Gastrocnemius medialis (tissue), 4 donors: ENCODE measurements around the gene TTLL12. TPM values are rescaled to one million over a fixed set of nuclear protein-coding genes. Genes with fewer than 3 reads are reported as not detected.

ENCODE experiments used
- ATAC-seq, 2 donors: fragments of 150-250 bp; one replicate each; pipeline ENCODE4 v1.9.1; 2016
- DNase-seq, 2 donors: peaks; one replicate each; pipeline ENCODE4 v3.0.0-alpha.2; 2019
- H3K27ac ChIP-seq, 4 donors: fragments of 200-600 bp; sonication (generic); 1 replicate in 1 of 4; 2 replicates in 3 of 4; pipeline ENCODE4 v1.5.1; 2016 to 2018; ENCODE audit warnings: mild to moderate bottlenecking in 2 of 4, moderate library complexity in 1 of 4
- H3K27me3 ChIP-seq, 3 donors: fragments of 200-600 bp; sonication (generic) in 2 of 3; 1 replicate in 1 of 3; 2 replicates in 2 of 3; pipeline versions ENCODE4 v1.5.1 to v1.6.0; 2016 to 2019; ENCODE audit warnings: mild to moderate bottlenecking in 1 of 3, moderate library complexity in 1 of 3
- H3K36me3 ChIP-seq, 2 donors: fragments of 200-600 bp; sonication (generic) in 1 of 2; one replicate each; pipeline ENCODE4 v1.5.1; 2017 to 2018
- H3K4me1 ChIP-seq, 2 donors: fragments of 200-600 bp; sonication (generic) in 1 of 2; one replicate each; pipeline ENCODE4 v1.5.1; 2016 to 2017; ENCODE audit warnings: mild to moderate bottlenecking in 2 of 2
- H3K4me3 ChIP-seq, 4 donors: fragments of 200-600 bp; sonication (generic) in 3 of 4; 1 replicate in 1 of 4; 2 replicates in 3 of 4; pipeline ENCODE4 v1.5.1; 2016 to 2019; ENCODE audit warnings: mild to moderate bottlenecking in 2 of 4
- H3K9me3 ChIP-seq, 3 donors: fragments of 200-600 bp; sonication (generic) in 2 of 3; 1 replicate in 1 of 3; 2 replicates in 2 of 3; pipeline ENCODE4 v1.5.1; 2016 to 2019
- POLR2A ChIP-seq, 2 donors: fragments of 450-650 bp; IDR thresholded peaks; one replicate each; pipeline ENCODE4 v1.6.1; 2017; ENCODE audit warnings: antibody characterized with exemption in 2 of 2, mild to moderate bottlenecking in 2 of 2, moderate library complexity in 2 of 2
- in situ Hi-C, 4 donors: fragments of 200-750 bp; cut with MboI; loops; one replicate each; pipeline versions ENCODE4 v1.15.0 to v1.8.0; 2017; ENCODE audit warnings: low sequenced_read_pairs in 4 of 4
- intact Hi-C: fragments of 100-400 bp; cut with DNase I; formaldehyde crosslinking; loops from one replicate; pipeline ENCODE4 v1.15.1; 2023; ENCODE audit warnings: low total_unique reads
- total RNA-seq, 4 donors: library from RNA; depleted of rRNA; stranded (reverse); fragments of >200 nt; gene quantifications; one replicate each; pipeline versions ENCODE4 v1.1.0 to v1.2.3, GENCODE V29; 2016
- TF ChIP-seq, protein P1 (sequence below), 5 experiments: fragments of 450-650 bp in 3 of 5; fragments of 200-600 bp in 2 of 5; sonication (generic) in 2 of 5; IDR thresholded peaks in 4 of 5; conservative IDR thresholded peaks in 1 of 5; 1 replicate in 4 of 5; 2 replicates in 1 of 5; pipeline ENCODE4 v1.5.1; 2016 to 2019; ENCODE audit warnings: antibody characterized with exemption in 5 of 5, mild to moderate bottlenecking in 3 of 5, moderate library complexity in 3 of 5

Gene TTLL12
- total RNA-seq, 4 donors from 2014 or later = 13.7 to 41.8 (median 19.6) TPM

GRCh38 chr22:43162412-43163150 lies 24.4 kb downstream of the TTLL12 start:
- H3K4me1 ChIP-seq = no peaks in the 10 kb centered on the region
- in situ Hi-C loops (no loop called here), intact Hi-C loops (no loop called here)
- H3K27ac ChIP-seq = no peak overlapping the region
- peaks cover 0 to 14% of the 10 kb centered on the region in 2 donors for H3K36me3 ChIP-seq
- ATAC-seq (no peak), DNase-seq (no peak)
- H3K4me3 ChIP-seq = no peak overlapping the region
- TF ChIP-seq POLR2A (IDR thresholded peaks at IDR 0.05) = no peak
- TF ChIP-seq, protein P1, sequence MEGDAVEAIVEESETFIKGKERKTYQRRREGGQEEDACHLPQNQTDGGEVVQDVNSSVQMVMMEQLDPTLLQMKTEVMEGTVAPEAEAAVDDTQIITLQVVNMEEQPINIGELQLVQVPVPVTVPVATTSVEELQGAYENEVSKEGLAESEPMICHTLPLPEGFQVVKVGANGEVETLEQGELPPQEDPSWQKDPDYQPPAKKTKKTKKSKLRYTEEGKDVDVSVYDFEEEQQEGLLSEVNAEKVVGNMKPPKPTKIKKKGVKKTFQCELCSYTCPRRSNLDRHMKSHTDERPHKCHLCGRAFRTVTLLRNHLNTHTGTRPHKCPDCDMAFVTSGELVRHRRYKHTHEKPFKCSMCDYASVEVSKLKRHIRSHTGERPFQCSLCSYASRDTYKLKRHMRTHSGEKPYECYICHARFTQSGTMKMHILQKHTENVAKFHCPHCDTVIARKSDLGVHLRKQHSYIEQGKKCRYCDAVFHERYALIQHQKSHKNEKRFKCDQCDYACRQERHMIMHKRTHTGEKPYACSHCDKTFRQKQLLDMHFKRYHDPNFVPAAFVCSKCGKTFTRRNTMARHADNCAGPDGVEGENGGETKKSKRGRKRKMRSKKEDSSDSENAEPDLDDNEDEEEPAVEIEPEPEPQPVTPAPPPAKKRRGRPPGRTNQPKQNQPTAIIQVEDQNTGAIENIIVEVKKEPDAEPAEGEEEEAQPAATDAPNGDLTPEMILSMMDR (IDR thresholded peaks at IDR 0.05 in 4 of 5, conservative IDR thresholded peaks at IDR 0.05 in 1 of 5) = no peak
- no peaks in the 10 kb centered on the region for H3K27me3 ChIP-seq
- no peaks in the 10 kb centered on the region for H3K9me3 ChIP-seq

GRCh38 chr22:43160497-43161126 lies 26.3 kb downstream of the TTLL12 start:
- Histone ChIP-seq H3K4me1 (peaks cover 0 to 3% of the 10 kb centered on the region in 2 donors), H3K27me3 (no peaks in the 10 kb centered on the region), H3K9me3 (no peaks in the 10 kb centered on the region), H3K36me3 (peaks cover 0 to 11% of the 10 kb centered on the region in 2 donors), H3K4me3 (no peak overlapping the region), H3K27ac (no peak overlapping the region)
- no peak for TF ChIP-seq POLR2A (IDR thresholded peaks at IDR 0.05)
- TF ChIP-seq, protein P1 (IDR thresholded peaks at IDR 0.05 in 4 of 5, conservative IDR thresholded peaks at IDR 0.05 in 1 of 5) = no peak
- intact Hi-C loops = no loop called here
- DNase-seq (no peak), ATAC-seq (no peak)
- in situ Hi-C loops = no loop called here

GRCh38 chr22:43159484-43160178 lies 27.3 kb downstream of the TTLL12 start:
- Histone ChIP-seq H3K27me3 (no peaks in the 10 kb centered on the region), H3K4me3 (no peak overlapping the region), H3K36me3 (peaks cover 0 to 11% of the 10 kb centered on the region in 2 donors), H3K27ac (no peak overlapping the region), H3K4me1 (peaks cover 0 to 3% of the 10 kb centered on the region in 2 donors), H3K9me3 (no peaks in the 10 kb centered on the region)
- TF ChIP-seq POLR2A (IDR thresholded peaks at IDR 0.05) = no peak
- TF ChIP-seq, protein P1 (IDR thresholded peaks at IDR 0.05 in 4 of 5, conservative IDR thresholded peaks at IDR 0.05 in 1 of 5) = no peak
- in situ Hi-C loops (no loop called here), intact Hi-C loops (no loop called here)
- DNase-seq = no peak
- no peak for ATAC-seq

- in situ Hi-C loops (no loop called here), intact Hi-C loops (no loop called here)
- H3K36me3 ChIP-seq = peaks cover 0 to 11% of the 10 kb centered on the region in 2 donors
- no peaks in the 10 kb centered on the region for H3K9me3 ChIP-seq
- H3K27ac ChIP-seq = no peak overlapping the region
- TF ChIP-seq, protein P1 (IDR thresholded peaks at IDR 0.05 in 4 of 5, conservative IDR thresholded peaks at IDR 0.05 in 1 of 5) = no peak
- TF ChIP-seq POLR2A (IDR thresholded peaks at IDR 0.05) = no peak
- H3K4me1 ChIP-seq = peaks cover 0 to 7% of the 10 kb centered on the region in 2 donors
- DNase-seq (no peak), ATAC-seq (no peak)
- no peaks in the 10 kb centered on the region for H3K27me3 ChIP-seq
- H3K4me3 ChIP-seq = no peak overlapping the region
These were observed 28.0 kb downstream of the TTLL12 start for GRCh38 chr22:43158778-43159483.
